GM21381 (cell line): Measurements from ENCODE around the gene CDYL2.

Experiments used
- ATAC-seq: cut with Tn5 transposase; IDR thresholded peaks from one replicate; pipeline ENCODE4 v1.9.1; 2021; ENCODE audit warnings: mild to moderate bottlenecking, moderate library complexity; ENCODE audit not compliant: unreplicated experiment

CDYL2 gene

GRCh38 chr16:80557037-80557436, 247.4 kb downstream of the CDYL2 start:
- ATAC-seq: no peak

- ATAC-seq: no peak
Observed at GRCh38 chr16:80556481-80556880, 247.9 kb downstream of the CDYL2 start.

- ATAC-seq: no peak
Observed at GRCh38 chr16:80554033-80554432, 250.4 kb downstream of the CDYL2 start.

GRCh38 chr16:80552277-80552676, 252.1 kb downstream of the CDYL2 start:
- no peak for ATAC-seq
